GM21529 (cell line): ENCODE data around the gene IQCK.
"Not testable (repeated sequence)": the region's sequence is repeated elsewhere in the genome, so short reads cannot be mapped to it uniquely, and the experiment has no call there.

Source experiments
- ATAC-seq: cut with Tn5 transposase; IDR thresholded peaks from one replicate; pipeline ENCODE4 v1.9.1; 2021; ENCODE audit not compliant: unreplicated experiment

The IQCK gene, protein sequence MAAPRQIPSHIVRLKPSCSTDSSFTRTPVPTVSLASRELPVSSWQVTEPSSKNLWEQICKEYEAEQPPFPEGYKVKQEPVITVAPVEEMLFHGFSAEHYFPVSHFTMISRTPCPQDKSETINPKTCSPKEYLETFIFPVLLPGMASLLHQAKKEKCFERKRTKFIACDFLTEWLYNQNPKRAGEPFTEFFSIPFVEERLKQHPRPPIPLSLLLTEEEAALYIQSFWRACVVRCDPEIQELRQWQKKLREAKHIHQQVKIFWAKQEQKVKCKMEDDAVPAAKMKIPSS

GRCh38 chr16:19717741-19718623 is at the start of gene IQCK, which contains the start of gene KNOP1:
IQCK (plus strand) TSS chr16:19718271; CDS start chr16:19718307, 36 bp downstream.
KNOP1 (minus strand) TSS chr16:19718227; CDS start chr16:19715035, 3,192 bp downstream.
- ATAC-seq = peak; percentile 92

DNA sequence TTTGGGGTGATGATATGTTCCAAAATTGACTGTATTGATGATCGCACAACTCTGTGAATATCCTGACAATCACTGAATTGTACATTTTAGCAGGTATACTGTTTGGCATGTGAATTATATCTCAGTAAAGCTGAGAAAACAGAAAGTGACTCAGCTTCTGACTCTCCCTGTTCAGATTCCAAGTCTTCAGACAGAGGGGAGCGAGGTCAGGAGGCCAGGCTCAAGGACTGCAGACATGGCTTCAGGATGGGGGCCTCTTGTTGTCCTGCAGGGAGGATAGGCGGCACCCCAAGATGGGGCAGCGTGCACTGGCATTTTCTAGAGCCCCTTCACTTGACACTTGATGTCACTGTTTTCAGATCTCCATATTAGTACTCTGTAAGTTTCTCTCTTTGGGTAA is 45.7 kb upstream of the IQCK start:
- ATAC-seq = no peak

- no peak for ATAC-seq
Measured at GRCh38 chr16:19674485-19674884, 43.6 kb upstream of the IQCK start.

DNA sequence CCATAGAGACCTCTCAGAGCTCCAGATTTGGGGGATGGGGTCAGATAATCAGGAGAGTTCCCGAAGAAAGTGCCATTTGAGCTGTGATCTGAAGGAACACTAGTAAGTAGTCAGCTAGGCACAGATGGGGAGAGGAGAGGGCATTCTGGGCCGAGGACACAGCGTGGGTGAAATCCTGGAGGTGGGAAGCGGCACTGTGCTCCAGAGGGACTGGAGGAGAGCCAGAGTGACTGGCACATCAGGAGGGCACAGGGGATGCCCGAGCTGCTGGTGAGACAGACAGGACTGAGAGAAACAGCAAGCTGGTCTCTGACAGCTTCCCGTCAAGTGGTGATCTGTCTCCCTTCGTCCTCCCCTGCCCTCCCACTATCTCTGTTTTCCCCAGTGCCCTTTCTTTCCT is 40.7 kb upstream of the IQCK start:
- ATAC-seq = no peak

DNA sequence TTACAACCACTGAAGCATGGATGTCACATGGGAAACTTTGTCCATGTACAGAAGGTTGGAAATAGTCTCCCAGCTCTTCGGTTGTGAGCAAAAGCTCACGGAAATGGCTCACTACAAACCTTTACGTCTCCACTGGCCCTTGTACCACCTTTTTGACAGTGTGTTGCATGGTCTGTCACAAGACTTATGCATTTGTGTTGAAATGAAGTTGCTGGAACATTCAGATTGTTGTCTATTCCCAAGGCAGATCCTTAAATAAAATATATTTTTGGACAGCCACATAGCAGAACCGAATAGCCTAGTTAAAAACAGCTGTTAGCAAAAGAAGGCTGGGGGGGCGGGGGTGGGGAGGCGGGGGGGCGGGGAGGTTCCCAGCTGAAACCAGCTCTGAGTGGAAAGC is 39.3 kb upstream of the IQCK start:
- no peak for ATAC-seq

GRCh38 chr16:19679281-19679680 is 38.8 kb upstream of the IQCK start:
- not testable (repeated sequence) for ATAC-seq

DNA sequence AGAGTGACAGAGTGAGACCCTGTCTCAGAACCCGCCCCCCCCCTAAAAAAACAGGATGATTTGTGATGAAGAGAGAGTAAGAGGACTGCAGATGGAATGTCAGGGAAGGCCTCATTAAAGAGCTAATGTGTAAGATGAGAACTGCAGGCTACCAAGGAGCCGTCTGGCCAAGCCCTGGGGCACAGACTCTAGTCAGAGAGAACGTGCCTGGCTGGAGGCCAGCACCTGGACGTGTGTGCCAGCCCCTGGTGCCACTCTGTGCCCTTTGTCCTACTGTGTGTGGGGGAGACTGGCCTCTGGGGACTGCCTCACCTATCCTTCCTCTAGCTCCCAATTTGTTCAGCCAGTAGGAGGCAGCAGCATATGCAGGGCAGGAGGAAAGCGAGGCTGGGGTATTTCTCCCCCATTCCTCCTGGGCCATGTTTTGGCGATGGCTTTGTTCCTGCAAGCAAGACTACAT is 37.2 kb upstream of the IQCK start:
- no peak for ATAC-seq

- no peak for ATAC-seq
Measured at GRCh38 chr16:19681637-19682036, 36.4 kb upstream of the IQCK start.

GRCh38 chr16:19683453-19684236 is 34.4 kb upstream of the IQCK start:
- no peak for ATAC-seq

DNA sequence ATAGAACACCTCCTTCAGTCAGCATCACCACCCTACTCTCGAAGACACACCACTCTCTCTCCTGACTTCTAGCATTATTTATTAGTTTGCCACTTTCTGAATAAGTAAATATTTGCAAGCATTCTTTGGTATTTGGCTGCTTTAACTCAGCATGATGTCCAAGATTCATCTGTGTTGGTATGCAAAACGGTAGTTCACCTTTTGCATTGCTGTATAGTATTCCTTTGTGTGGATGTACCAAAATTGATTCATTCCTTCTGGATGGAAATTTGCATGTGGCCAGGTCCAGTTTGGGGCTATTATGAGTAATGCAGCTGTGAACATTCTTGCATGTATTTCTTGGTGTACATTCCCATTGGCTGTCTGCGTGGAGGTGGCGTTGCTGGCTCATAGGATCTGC is 32.9 kb upstream of the IQCK start:
- ATAC-seq = no peak

- no peak for ATAC-seq
Measured at GRCh38 chr16:19687279-19687678, 30.8 kb upstream of the IQCK start.

DNA sequence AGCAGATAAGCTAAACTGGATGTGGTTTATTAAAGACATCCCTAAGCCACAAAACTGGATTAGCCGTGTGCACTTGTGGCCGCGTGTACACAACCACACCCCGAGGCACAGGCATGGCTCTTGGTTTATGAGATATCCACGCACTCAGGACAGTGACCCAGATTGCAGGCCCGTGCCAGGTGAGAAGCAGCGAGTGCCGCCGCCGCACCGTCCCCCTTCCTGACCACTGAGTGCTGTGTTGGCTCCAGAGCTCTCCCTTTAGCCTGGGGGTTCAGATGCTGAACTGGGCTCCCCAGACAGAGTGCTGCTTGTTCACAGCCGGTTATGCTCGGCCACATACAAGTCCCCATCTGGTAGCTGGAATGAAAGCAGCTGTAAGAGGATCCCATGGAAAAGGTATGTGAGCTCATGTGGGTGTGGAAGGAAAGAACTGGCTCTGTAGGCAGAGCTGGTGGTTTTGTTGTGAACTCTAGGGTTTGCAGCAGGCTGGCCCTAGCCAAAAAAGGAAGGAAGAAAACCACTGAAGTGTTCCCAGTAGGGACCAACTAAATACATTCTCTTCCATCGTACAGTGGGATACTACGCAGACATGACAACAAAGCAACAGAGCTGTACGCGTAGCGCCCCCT is 29.6 kb upstream of the IQCK start:
- ATAC-seq = no peak

GRCh38 chr16:19689342-19689741 is 28.7 kb upstream of the IQCK start:
- no peak for ATAC-seq

GRCh38 chr16:19690196-19690595 is 27.9 kb upstream of the IQCK start:
- no peak for ATAC-seq

- ATAC-seq = no peak
Measured at GRCh38 chr16:19691161-19691711, 26.8 kb upstream of the IQCK start.

DNA sequence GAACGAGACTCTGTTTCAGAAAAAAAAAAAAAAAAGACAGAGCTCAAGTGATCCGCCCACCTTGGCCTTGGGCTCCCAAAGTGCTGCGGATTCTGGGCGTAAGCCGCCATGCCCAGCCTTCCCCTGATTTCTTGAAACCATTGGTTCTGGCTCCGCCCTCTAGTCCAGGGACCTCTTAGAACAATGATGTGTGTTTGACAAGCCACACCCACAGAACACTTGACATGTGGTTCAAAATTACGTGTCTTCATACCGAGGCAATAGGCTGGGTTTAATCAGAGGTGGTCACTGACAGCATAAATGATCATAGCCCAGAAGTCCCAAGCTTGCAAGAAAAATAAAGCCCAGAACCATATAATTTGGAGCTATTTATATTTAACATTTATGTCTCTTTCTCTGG is 23.1 kb upstream of the IQCK start:
- ATAC-seq = no peak

GRCh38 chr16:19696328-19696727 is 21.7 kb upstream of the IQCK start:
- no peak for ATAC-seq

DNA sequence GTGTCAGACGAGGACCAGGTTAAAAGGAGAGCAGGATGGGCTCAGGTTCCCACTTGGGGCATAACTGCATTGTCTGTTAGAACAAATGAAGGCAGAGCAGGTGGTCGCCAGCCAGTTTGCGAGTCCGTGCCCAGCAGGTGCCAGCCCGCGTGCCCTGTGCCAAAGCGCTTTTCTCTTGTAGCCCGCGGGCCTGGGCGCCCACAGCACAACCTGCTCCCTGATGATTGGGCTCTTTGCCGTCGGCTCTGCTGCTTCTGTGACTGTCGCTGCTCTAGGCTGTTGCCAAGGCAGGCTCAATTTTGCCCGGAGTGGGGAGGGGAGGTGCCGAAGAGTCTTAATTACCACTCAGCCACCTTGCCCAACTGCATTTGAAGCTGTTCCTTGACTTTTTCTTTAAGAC is 21.1 kb upstream of the IQCK start:
- no peak for ATAC-seq

GRCh38 chr16:19697756-19698318 is 20.2 kb upstream of the IQCK start:
- no peak for ATAC-seq
